DOHH2 (cell line): ENCODE measurements around the gene DMD.

Experiments used
- H3F3A ChIP-seq: fragments of 200-600 bp; sonication (generic), shearing (Covaris generic); 2 replicates; pipeline ENCODE4 v1.6.0; 2016; ENCODE audit warnings: antibody characterized with exemption, mild to moderate bottlenecking; ENCODE audit not compliant: control insufficient read depth, insufficient read depth
- H3K27ac ChIP-seq: fragments of 200-600 bp; sonication (generic); 2 replicates; pipeline ENCODE4 v1.5.1; 2014; ENCODE audit warnings: low read depth, mild to moderate bottlenecking, low read length, moderate library complexity
- H3K27me3 ChIP-seq: fragments of 200-600 bp; sonication (generic); 2 replicates; pipeline ENCODE4 v1.6.1; 2014; ENCODE audit warnings: mild to moderate bottlenecking, low read length, mixed read lengths; ENCODE audit not compliant: control insufficient read depth
- H3K36me3 ChIP-seq: fragments of 200-600 bp; sonication (generic); 2 replicates; pipeline ENCODE4 v1.6.1; 2014; ENCODE audit warnings: mild to moderate bottlenecking, low read length, moderate library complexity, mixed read lengths; ENCODE audit not compliant: control insufficient read depth
- H3K4me1 ChIP-seq: fragments of 200-600 bp; sonication (generic); 2 replicates; pipeline ENCODE4 v1.6.1; 2014; ENCODE audit warnings: mild to moderate bottlenecking, low read length, mixed read lengths; ENCODE audit not compliant: control insufficient read depth
- H3K4me2 ChIP-seq: fragments of 200-600 bp; sonication (generic); 2 replicates; pipeline ENCODE4 v1.6.0; 2014; ENCODE audit warnings: mild to moderate bottlenecking, low read length, moderate library complexity
- H3K4me3 ChIP-seq: fragments of 200-600 bp; sonication (generic); 2 replicates; pipeline ENCODE4 v1.5.1; 2014; ENCODE audit warnings: mild to moderate bottlenecking, low read length, mixed read lengths
- H3K79me2 ChIP-seq: fragments of 200-600 bp; sonication (generic); 2 replicates; pipeline ENCODE4 v1.6.1; 2014; ENCODE audit warnings: mild to moderate bottlenecking, low read length, mixed read lengths; ENCODE audit not compliant: control insufficient read depth
- H3K9me2 ChIP-seq: fragments of 200-600 bp; sonication (generic); replicated peaks from 2 replicates; pipeline ENCODE4 v1.6.1; 2014; ENCODE audit warnings: mild to moderate bottlenecking, low read length, mixed read lengths; ENCODE audit not compliant: control insufficient read depth
- H3K9me3 ChIP-seq: fragments of 200-600 bp; sonication (generic); 2 replicates; pipeline ENCODE4 v1.6.1; 2014; ENCODE audit warnings: antibody characterized with exemption, low read length, mixed read lengths; ENCODE audit not compliant: control insufficient read depth, insufficient read depth
- H4K20me1 ChIP-seq: fragments of 200-600 bp; sonication (generic); 2 replicates; pipeline ENCODE4 v1.6.0; 2014; ENCODE audit warnings: low read depth, mild to moderate bottlenecking, antibody characterized with exemption, low read length, moderate library complexity; ENCODE audit not compliant: control insufficient read depth, insufficient read depth
- CTCF ChIP-seq: fragments of 200-600 bp; sonication (generic); IDR thresholded peaks from one replicate; pipeline ENCODE4 v1.5.1; 2014; ENCODE audit warnings: antibody characterized with exemption, mild to moderate bottlenecking, low read depth, low read length; ENCODE audit not compliant: poor library complexity, severe bottlenecking
- EZH2phosphoT487 ChIP-seq: fragments of 200-600 bp; sonication (generic); IDR thresholded peaks from 2 replicates; pipeline ENCODE4 v1.6.1; 2017; ENCODE audit warnings: borderline replicate concordance, mild to moderate bottlenecking, antibody characterized with exemption, low read length, moderate library complexity, mixed read lengths

Gene DMD

DNA sequence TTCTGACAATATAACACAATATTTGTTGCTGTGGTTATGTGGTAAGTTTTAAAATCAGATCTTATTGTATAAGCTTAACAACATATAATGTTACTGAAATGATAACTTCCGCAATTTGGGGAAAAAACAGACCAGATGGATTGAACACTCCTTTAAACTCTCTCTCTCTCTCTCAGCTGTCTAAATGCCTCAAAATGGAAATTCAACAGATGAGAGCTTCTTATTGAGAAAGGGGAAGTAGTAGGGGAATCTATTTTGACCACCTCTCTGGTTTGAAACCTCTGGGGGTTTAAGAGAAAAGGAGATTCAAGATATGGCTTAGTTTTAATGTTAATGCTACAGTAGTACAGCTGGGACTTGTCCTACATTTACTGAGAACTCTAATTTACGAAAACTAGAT lies 40.3 kb downstream of the DMD start:
- Histone ChIP-seq H3K36me3 (peaks cover 50% of the 10 kb centered on the region), H3K4me2 (peak overlapping the region; percentile 60), H3K27me3 (no peaks in the 10 kb centered on the region), H3K27ac (peak overlapping the region; percentile 96), H3K4me3 (peak overlapping the region; percentile 48), H3K79me2 (no peaks in the 10 kb centered on the region), H4K20me1 (no peaks in the 10 kb centered on the region), H3K9me2 (no peaks in the 10 kb centered on the region), H3F3A (peaks cover 23% of the 10 kb centered on the region), H3K4me1 (peaks cover 78% of the 10 kb centered on the region), H3K9me3 (peaks cover 7% of the 10 kb centered on the region; the same call in 1 of the 2 replicates)
- TF ChIP-seq CTCF (no peak), EZH2phosphoT487 (no peak)

GRCh38 chrX:33161829-33162228 lies 49.5 kb downstream of the DMD start:
- no peak overlapping the region for H3K27ac ChIP-seq
- no peak for TF ChIP-seq CTCF
- no peak for TF ChIP-seq EZH2phosphoT487
- no peaks in the 10 kb centered on the region for H3K27me3 ChIP-seq
- H3K9me3 ChIP-seq = peaks cover 7% of the 10 kb centered on the region; the same call in 1 of the 2 replicates
- H3K36me3 ChIP-seq = peaks cover 15% of the 10 kb centered on the region; the same call in 1 of the 2 replicates
- H3K4me1 ChIP-seq = peaks cover 26% of the 10 kb centered on the region
- H3F3A ChIP-seq = no peaks in the 10 kb centered on the region
- H4K20me1 ChIP-seq = no peaks in the 10 kb centered on the region
- no peaks in the 10 kb centered on the region for H3K79me2 ChIP-seq
- no peaks in the 10 kb centered on the region for H3K9me2 ChIP-seq
- H3K4me3 ChIP-seq = no peak overlapping the region
- H3K4me2 ChIP-seq = no peak overlapping the region

GRCh38 chrX:33160273-33160672 lies 51.1 kb downstream of the DMD start:
- Histone ChIP-seq H3K4me1 (peaks cover 12% of the 10 kb centered on the region), H3K4me2 (no peak overlapping the region), H3K27ac (no peak overlapping the region), H3K36me3 (peaks cover 6% of the 10 kb centered on the region; the same call in 1 of the 2 replicates), H3K9me2 (no peaks in the 10 kb centered on the region), H4K20me1 (no peaks in the 10 kb centered on the region), H3K27me3 (no peaks in the 10 kb centered on the region), H3K79me2 (no peaks in the 10 kb centered on the region), H3F3A (no peaks in the 10 kb centered on the region), H3K4me3 (no peak overlapping the region), H3K9me3 (peaks cover 7% of the 10 kb centered on the region; the same call in 1 of the 2 replicates)
- TF ChIP-seq EZH2phosphoT487 (no peak), CTCF (no peak)
